Lung (tissue), 12 donors: ENCODE data around the gene CXXC5. TPM values are rescaled to one million over a fixed set of nuclear protein-coding genes. Genes with fewer than 3 reads are reported as not detected.

ENCODE experiments used
- ATAC-seq: fragments of 200-7000 bp; cut with Tn5 transposase; one replicate; pipeline ENCODE4 v1.9.1; 2020; ENCODE audit warnings: moderate number of reproducible peaks; ENCODE audit not compliant: insufficient read depth, low FRiP score
- DNase-seq, 3 donors: peaks; one replicate each; pipeline ENCODE4 v3.0.0-alpha.2; 2013 to 2017
- H3K27ac ChIP-seq, 2 donors: one replicate each; pipeline ENCODE4 v1.5.1; 2013; ENCODE audit warnings: mild to moderate bottlenecking in 2 of 2, moderate library complexity in 2 of 2, control low read depth in 1 of 2, inconsistent platforms in 1 of 2, low read depth in 1 of 2, low read length in 1 of 2
- H3K27me3 ChIP-seq, 3 donors: one replicate each; pipeline ENCODE4 v1.5.1; 2013; ENCODE audit warnings: low read length in 2 of 3; ENCODE audit not compliant: control insufficient read depth in 3 of 3, insufficient read depth in 3 of 3
- H3K36me3 ChIP-seq, 4 donors: one replicate each; pipeline ENCODE4 v1.5.1; 2013; ENCODE audit warnings: low read length in 4 of 4, mild to moderate bottlenecking in 1 of 4, moderate library complexity in 1 of 4; ENCODE audit not compliant: control insufficient read depth in 4 of 4, insufficient read depth in 4 of 4
- H3K4me1 ChIP-seq, 5 donors: one replicate each; pipeline ENCODE4 v1.5.1; 2013; ENCODE audit warnings: low read length in 5 of 5, mild to moderate bottlenecking in 2 of 5, moderate library complexity in 1 of 5; ENCODE audit not compliant: control insufficient read depth in 5 of 5, insufficient read depth in 5 of 5
- H3K4me3 ChIP-seq: one replicate; pipeline ENCODE4 v1.5.1; 2013; ENCODE audit warnings: mild to moderate bottlenecking, control low read depth, moderate library complexity
- H3K9ac ChIP-seq, 2 donors: one replicate each; pipeline ENCODE4 v1.5.1; 2013; ENCODE audit warnings: low read length in 2 of 2, control low read depth in 1 of 2; ENCODE audit not compliant: insufficient read depth in 1 of 2
- H3K9me3 ChIP-seq, 4 donors: one replicate each; pipeline ENCODE4 v1.5.1; 2013; ENCODE audit warnings: low read length in 3 of 4, mild to moderate bottlenecking in 1 of 4, moderate library complexity in 1 of 4; ENCODE audit not compliant: control insufficient read depth in 4 of 4, insufficient read depth in 3 of 4
- CTCF ChIP-seq: IDR thresholded peaks from 2 replicates; pipeline ENCODE4 v1.5.1; 2012; ENCODE audit warnings: mild to moderate bottlenecking; ENCODE audit errors: control extremely low read depth, extremely low read depth
- WGBS, 2 donors: extraction: QIAGEN DNeasy Blood & Tissue Kit; methylation state at CpG; one replicate each; pipeline ENCODE4 v1.1.7; 2013; 5-methylcytosine and 5-hydroxymethylcytosine counted together
- polyA plus RNA-seq, 2 donors: library from polyadenylated mRNA; stranded (reverse); fragments of 200-250 nt; gene quantifications; one replicate each; pipeline ENCODE4 v1.2.1, GENCODE V29; 2013
- total RNA-seq, 2 donors: library from RNA; depleted of rRNA in 1 of 2; stranded (reverse); fragments of >200 nt in 1 of 2; gene quantifications; one replicate each; pipeline ENCODE4 v1.2.1, GENCODE V29; 2014 to 2021
- donor health status: control.
- donor health status: control.
- donor health status: Bipolar disorder and iron deficiency.
- donor health status: healthy.
- donor health status: DM: yes; HTN: yes; CAD: no.

The CXXC5 gene
- total and polyA plus RNA-seq, 4 donors, result 20.7 to 39.8 (median 25.0) TPM

GRCh38 chr5:139644001-139644456 is 4.1 kb upstream of the CXXC5 start:
- Histone ChIP-seq H3K9ac (peak overlapping the region in 1 of 2 donors; percentile 3), H3K27ac (peak overlapping the region in 1 of 2 donors; percentile 36), H3K4me1 (peaks cover 0 to 45% (median 12%) of the 10 kb centered on the region in 5 donors), H3K27me3 (no peaks in the 10 kb centered on the region), H3K36me3 (no peaks in the 10 kb centered on the region), H3K4me3 (no peak overlapping the region), H3K9me3 (no peaks in the 10 kb centered on the region)
- no peak for ATAC-seq
- no peak for DNase-seq
- TF ChIP-seq CTCF, result no peak
- WGBS, 2 donors, result 78 to 92% methylated on average over 5 of the region's 5 CpGs

- TF ChIP-seq CTCF, result no peak
- WGBS, 2 donors, result 91 to 98% methylated on average over 3 of the region's 3 CpGs
- ATAC-seq (no peak), DNase-seq (peak in 1 of 3 donors; percentile 10)
- Histone ChIP-seq H3K27ac (no peak overlapping the region), H3K27me3 (no peaks in the 10 kb centered on the region), H3K4me1 (peaks cover 0 to 49% (median 10%) of the 10 kb centered on the region in 5 donors), H3K9ac (no peak overlapping the region), H3K36me3 (no peaks in the 10 kb centered on the region), H3K4me3 (no peak overlapping the region), H3K9me3 (no peaks in the 10 kb centered on the region)
Observed at GRCh38 chr5:139644646-139645429, 3.3 kb upstream of the CXXC5 start.

- H3K27me3 ChIP-seq, result no peaks in the 10 kb centered on the region
- no peak overlapping the region for H3K9ac ChIP-seq
- no peaks in the 10 kb centered on the region for H3K9me3 ChIP-seq
- DNase-seq (peak in 1 of 3 donors; percentile 9), ATAC-seq (no peak)
- no peaks in the 10 kb centered on the region for H3K36me3 ChIP-seq
- H3K4me1 ChIP-seq, result peaks cover 0 to 53% (median 10%) of the 10 kb centered on the region in 5 donors
- no peak overlapping the region for H3K27ac ChIP-seq
- H3K4me3 ChIP-seq, result no peak overlapping the region
- no peak for TF ChIP-seq CTCF
- WGBS, 2 donors, result 94% methylated on average over 3 of the region's 3 CpGs
Observed at GRCh38 chr5:139645430-139645871, 2.7 kb upstream of the CXXC5 start.
